Activated CD4-positive, alpha-beta T cell treated with anti-CD3 and anti-CD28 coated beads for 36 hours (primary cell): Measurements from ENCODE around the gene ACAN. TPM values are rescaled to one million over a fixed set of nuclear protein-coding genes. Genes with fewer than 3 reads are reported as not detected.

ENCODE experiments used
- ATAC-seq: fragments of 200-7000 bp; cut with Tn5 transposase; one replicate; pipeline ENCODE4 v1.10.0; 2021; ENCODE audit warnings: mild to moderate bottlenecking, moderate library complexity
- CTCF ChIA-PET: fragments of 350-600 bp; sonication (Branson Sonifier 250); formaldehyde crosslinking; loops from one replicate; lab custom pipeline; 2021; ENCODE audit warnings: antibody characterized with exemption; lab: Charles Lee
- POLR2A ChIA-PET: fragments of 350-600 bp; sonication (Branson Sonifier 250); formaldehyde crosslinking; loops from one replicate; lab custom pipeline; 2021; ENCODE audit warnings: antibody characterized with exemption, inconsistent platforms; lab: Charles Lee
- DNase-seq: peaks from one replicate; pipeline ENCODE4 v3.0.0-alpha.2; 2020
- H3K27ac Mint-ChIP-seq: one replicate; pipeline ENCODE4 v1.8.0; 2021; ENCODE audit warnings: mixed read lengths
- H3K27me3 Mint-ChIP-seq: one replicate; pipeline ENCODE4 v1.8.0; 2021; ENCODE audit warnings: mixed read lengths
- H3K36me3 Mint-ChIP-seq: one replicate; pipeline ENCODE4 v1.8.0; 2021; ENCODE audit warnings: low read depth, mixed read lengths
- H3K4me1 Mint-ChIP-seq: one replicate; pipeline ENCODE4 v1.8.0; 2021; ENCODE audit warnings: mixed read lengths
- H3K4me3 Mint-ChIP-seq: one replicate; pipeline ENCODE4 v1.8.0; 2021; ENCODE audit warnings: mild to moderate bottlenecking, moderate library complexity, mixed read lengths
- H3K9me3 Mint-ChIP-seq: one replicate; pipeline ENCODE4 v1.8.0; 2021; ENCODE audit warnings: low read depth, mixed read lengths
- intact Hi-C, 2 experiments: fragments of 100-400 bp; cut with DNase I in 1 of 2; cut with micrococcal nuclease in 1 of 2; formaldehyde crosslinking; loops; one replicate each; pipeline versions ENCODE4 v1.14.2 to v1.15.1; 2022 to 2024; cut with DNase I, micrococcal nuclease
- total RNA-seq, 2 experiments: library from RNA; stranded (reverse); gene quantifications; one replicate each; pipeline ENCODE4 v1.2.3, GENCODE V29; 2021

Gene ACAN
- total RNA-seq, 2 experiments from 2014 or later: not detected

GRCh38 chr15:88865498-88866099 is 62.4 kb downstream of the ACAN start:
- no peaks in the 10 kb centered on the region for H3K36me3 Mint-ChIP-seq
- DNase-seq (no peak), ATAC-seq (no peak)
- H3K4me3 Mint-ChIP-seq: no peak overlapping the region
- no peaks in the 10 kb centered on the region for H3K4me1 Mint-ChIP-seq
- H3K27me3 Mint-ChIP-seq: no peaks in the 10 kb centered on the region
- intact Hi-C loops: no loop called here
- POLR2A ChIA-PET: interaction anchor here (0.6 kb wide), 1 partner anchor 190 kb away, joined by 4 read pairs; no protein-coding TSS in a partner anchor
- CTCF ChIA-PET: no interaction called here
- no peak overlapping the region for H3K27ac Mint-ChIP-seq
- H3K9me3 Mint-ChIP-seq: no peaks in the 10 kb centered on the region

DNA sequence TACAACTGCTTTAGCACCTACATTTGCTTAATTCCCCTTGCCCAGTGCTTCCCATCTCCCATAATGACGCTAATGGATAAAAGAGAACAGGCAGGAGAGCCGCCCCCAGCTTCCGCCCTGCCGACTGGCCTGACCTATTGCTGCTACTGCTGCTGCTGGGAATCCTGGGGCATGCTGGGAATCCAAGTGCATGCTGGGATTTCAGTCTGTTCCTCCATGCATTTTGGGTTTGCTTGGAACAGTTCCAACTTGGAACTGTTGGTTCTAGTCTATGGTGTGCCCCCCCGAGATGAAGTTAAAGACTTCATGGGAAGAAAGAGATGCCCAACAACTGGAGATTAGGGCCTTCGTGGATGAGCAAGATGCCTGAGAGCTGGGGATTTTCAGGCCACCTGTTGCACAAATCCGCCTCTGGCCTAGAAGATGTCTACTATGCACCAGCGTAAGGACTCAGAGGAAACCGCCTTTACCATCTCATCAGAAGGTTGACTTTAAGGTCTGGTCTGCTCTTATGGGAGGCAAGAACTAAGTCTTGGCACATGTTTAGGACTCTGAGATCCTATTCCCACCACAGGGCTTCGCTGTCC is 63.2 kb downstream of the ACAN start:
- no peaks in the 10 kb centered on the region for H3K9me3 Mint-ChIP-seq
- DNase-seq: no peak
- no peaks in the 10 kb centered on the region for H3K4me1 Mint-ChIP-seq
- no peak overlapping the region for H3K27ac Mint-ChIP-seq
- ATAC-seq: no peak
- ChIA-PET CTCF (no interaction called here), POLR2A (interaction anchor here (0.6 kb wide), 1 partner anchor 189 kb away, joined by 4 read pairs; no protein-coding TSS in a partner anchor)
- H3K27me3 Mint-ChIP-seq: no peaks in the 10 kb centered on the region
- no peak overlapping the region for H3K4me3 Mint-ChIP-seq
- intact Hi-C loops: no loop called here
- no peaks in the 10 kb centered on the region for H3K36me3 Mint-ChIP-seq

- H3K36me3 Mint-ChIP-seq: peaks cover 8% of the 10 kb centered on the region
- H3K4me1 Mint-ChIP-seq: no peaks in the 10 kb centered on the region
- H3K9me3 Mint-ChIP-seq: no peaks in the 10 kb centered on the region
- no peak for DNase-seq
- no peaks in the 10 kb centered on the region for H3K27me3 Mint-ChIP-seq
- no peak for ATAC-seq
- intact Hi-C loops: no loop called here
- ChIA-PET CTCF (interaction anchor here (0.9 to 1.6 kb wide), 4 partner anchors 11 to 247 kb away, joined by 3 to 5 read pairs (median 4); no protein-coding TSS in a partner anchor), POLR2A (no interaction called here)
- H3K4me3 Mint-ChIP-seq: no peak overlapping the region
- no peak overlapping the region for H3K27ac Mint-ChIP-seq
These were observed 68.1 kb downstream of the ACAN start for GRCh38 chr15:88871313-88871712.

DNA sequence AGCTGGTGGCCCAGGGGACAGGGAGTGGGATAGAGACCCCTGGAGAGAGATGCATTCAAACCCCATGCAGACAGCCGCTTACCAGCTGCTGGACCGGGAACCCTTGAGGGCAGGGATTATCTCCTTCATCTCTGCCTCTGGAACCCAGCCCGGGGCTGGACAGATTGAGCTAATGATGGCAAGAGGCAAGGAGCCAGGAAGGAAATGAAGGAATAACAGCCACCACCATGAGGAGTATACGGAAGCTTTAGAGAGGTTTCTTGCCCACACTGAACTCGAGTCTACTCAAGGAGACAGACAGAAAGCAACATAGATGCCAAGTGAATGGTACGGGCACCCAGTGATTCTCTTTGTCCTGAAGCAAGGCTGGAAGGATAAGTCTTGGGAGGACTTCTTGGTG is 68.9 kb downstream of the ACAN start:
- ChIA-PET CTCF (interaction anchor here (1.0 to 1.2 kb wide), 3 partner anchors 10 to 247 kb away, joined by 3 to 5 read pairs (median 4); no protein-coding TSS in a partner anchor), POLR2A (interaction anchor here (0.6 to 0.7 kb wide), 3 partner anchors 10 to 136 kb away, joined by 3 read pairs; partner anchors contain the start of gene HAPLN3)
- intact Hi-C loops: no loop called here
- Mint-ChIP-seq H3K4me1 (no peaks in the 10 kb centered on the region), H3K36me3 (peaks cover 15% of the 10 kb centered on the region), H3K9me3 (no peaks in the 10 kb centered on the region), H3K27ac (no peak overlapping the region), H3K4me3 (no peak overlapping the region), H3K27me3 (no peaks in the 10 kb centered on the region)
- DNase-seq (no peak), ATAC-seq (no peak)

GRCh38 chr15:88872706-88873105 is 69.5 kb downstream of the ACAN start:
- no peaks in the 10 kb centered on the region for H3K4me1 Mint-ChIP-seq
- CTCF ChIA-PET: interaction anchor here (1.0 to 1.2 kb wide), 2 partner anchors 10 to 213 kb away, joined by 3 to 5 read pairs; no protein-coding TSS in a partner anchor
- intact Hi-C loops: no loop called here
- POLR2A ChIA-PET: interaction anchor here (0.7 kb wide), 1 partner anchor 136 kb away, joined by 3 read pairs; no protein-coding TSS in a partner anchor
- ATAC-seq (no peak), DNase-seq (no peak)
- peaks cover 16% of the 10 kb centered on the region for H3K36me3 Mint-ChIP-seq
- H3K27me3 Mint-ChIP-seq: no peaks in the 10 kb centered on the region
- H3K27ac Mint-ChIP-seq: no peak overlapping the region
- H3K9me3 Mint-ChIP-seq: no peaks in the 10 kb centered on the region
- H3K4me3 Mint-ChIP-seq: no peak overlapping the region

DNA sequence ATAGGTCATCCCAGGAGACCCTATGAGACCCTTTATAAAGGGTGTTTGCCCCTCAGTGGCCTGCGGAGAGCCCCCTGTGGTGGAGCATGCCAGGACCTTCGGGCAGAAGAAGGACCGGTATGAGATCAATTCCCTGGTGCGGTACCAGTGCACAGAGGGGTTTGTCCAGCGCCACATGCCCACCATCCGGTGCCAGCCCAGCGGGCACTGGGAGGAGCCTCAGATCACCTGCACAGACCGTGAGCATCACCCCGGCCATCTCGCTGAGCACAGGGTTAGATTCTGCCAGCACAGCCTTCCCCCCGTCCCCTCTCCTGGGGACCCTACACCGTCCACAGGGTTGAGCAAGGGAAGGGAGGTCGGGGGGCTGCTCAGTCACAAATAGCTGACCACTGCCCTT is 70.5 kb downstream of the ACAN start:
- no peaks in the 10 kb centered on the region for H3K4me1 Mint-ChIP-seq
- POLR2A ChIA-PET: no interaction called here
- DNase-seq (no peak), ATAC-seq (no peak)
- intact Hi-C loops: no loop called here
- CTCF ChIA-PET: interaction anchor here (1.2 kb wide), 1 partner anchor 183 kb away, joined by 3 read pairs; no protein-coding TSS in a partner anchor
- H3K27ac Mint-ChIP-seq: no peak overlapping the region
- H3K9me3 Mint-ChIP-seq: no peaks in the 10 kb centered on the region
- H3K36me3 Mint-ChIP-seq: peaks cover 20% of the 10 kb centered on the region
- no peaks in the 10 kb centered on the region for H3K27me3 Mint-ChIP-seq
- H3K4me3 Mint-ChIP-seq: no peak overlapping the region

- DNase-seq: no peak
- Mint-ChIP-seq H3K36me3 (peaks cover 21% of the 10 kb centered on the region), H3K9me3 (no peaks in the 10 kb centered on the region), H3K27ac (no peak overlapping the region), H3K27me3 (no peaks in the 10 kb centered on the region), H3K4me1 (no peaks in the 10 kb centered on the region), H3K4me3 (no peak overlapping the region)
- intact Hi-C loops: no loop called here
- POLR2A ChIA-PET: no interaction called here
- CTCF ChIA-PET: interaction anchor here (1.2 kb wide), 1 partner anchor 183 kb away, joined by 3 read pairs; no protein-coding TSS in a partner anchor
- no peak for ATAC-seq
These were observed 71.0 kb downstream of the ACAN start for GRCh38 chr15:88874275-88874674.

DNA sequence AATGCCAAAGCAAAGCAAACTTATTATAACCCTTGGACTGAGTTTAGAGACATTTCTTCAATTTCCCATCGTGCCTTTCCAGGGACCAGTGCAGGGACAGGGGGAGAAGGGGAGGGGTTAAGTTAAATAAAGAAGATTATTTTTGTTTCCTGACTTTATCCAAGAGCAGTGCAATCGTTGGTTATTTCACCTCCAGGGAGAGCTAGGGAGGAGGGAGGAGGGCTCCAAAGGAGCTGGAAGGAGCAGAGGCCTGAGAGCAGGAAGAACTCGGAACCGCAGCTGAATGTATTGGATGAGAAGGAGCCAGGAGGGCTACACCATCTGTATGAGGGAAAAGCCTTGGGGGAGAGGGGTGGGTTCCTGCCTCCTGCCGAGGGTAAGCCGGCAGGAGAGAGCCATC is 71.4 kb downstream of the ACAN start:
- no peak overlapping the region for H3K27ac Mint-ChIP-seq
- peaks cover 25% of the 10 kb centered on the region for H3K36me3 Mint-ChIP-seq
- H3K4me3 Mint-ChIP-seq: no peak overlapping the region
- intact Hi-C loops: no loop called here
- CTCF ChIA-PET: interaction anchor here (1.2 kb wide), 1 partner anchor 183 kb away, joined by 3 read pairs; no protein-coding TSS in a partner anchor
- POLR2A ChIA-PET: interaction anchor here (0.6 kb wide), 1 partner anchor 397 kb away, joined by 3 read pairs; no protein-coding TSS in a partner anchor
- H3K9me3 Mint-ChIP-seq: no peaks in the 10 kb centered on the region
- ATAC-seq: no peak
- no peaks in the 10 kb centered on the region for H3K4me1 Mint-ChIP-seq
- no peaks in the 10 kb centered on the region for H3K27me3 Mint-ChIP-seq
- no peak for DNase-seq

DNA sequence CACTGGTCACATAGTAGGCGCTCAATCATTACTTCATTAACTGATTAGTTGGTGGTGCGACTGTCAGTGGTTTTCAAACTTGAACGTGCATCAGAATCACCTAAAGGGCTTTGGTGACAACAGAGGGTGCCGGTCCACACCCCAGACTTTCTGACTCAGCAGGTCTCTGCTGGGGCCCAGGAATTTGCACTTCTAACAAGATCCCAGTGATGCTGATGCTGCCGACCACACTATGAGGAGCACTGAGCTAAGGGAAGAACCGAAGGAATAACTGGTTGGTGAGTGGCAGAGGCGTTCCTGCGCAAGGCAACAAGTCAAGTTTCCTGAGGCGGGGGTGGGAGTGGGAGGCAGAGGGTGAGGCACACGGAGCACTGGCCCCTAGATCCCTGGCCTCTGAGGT is 73.3 kb downstream of the ACAN start:
- intact Hi-C loops: no loop called here
- DNase-seq (no peak), ATAC-seq (no peak)
- H3K4me1 Mint-ChIP-seq: no peaks in the 10 kb centered on the region
- no peaks in the 10 kb centered on the region for H3K27me3 Mint-ChIP-seq
- no peaks in the 10 kb centered on the region for H3K9me3 Mint-ChIP-seq
- ChIA-PET CTCF (interaction anchor here (0.9 kb wide), 1 partner anchor 29 kb away, joined by 3 read pairs; no protein-coding TSS in a partner anchor), POLR2A (no interaction called here)
- H3K4me3 Mint-ChIP-seq: no peak overlapping the region
- H3K36me3 Mint-ChIP-seq: peaks cover 28% of the 10 kb centered on the region
- no peak overlapping the region for H3K27ac Mint-ChIP-seq

GRCh38 chr15:88877415-88877814 is 74.2 kb downstream of the ACAN start:
- no peak overlapping the region for H3K27ac Mint-ChIP-seq
- intact Hi-C loops: no loop called here
- ChIA-PET POLR2A (no interaction called here), CTCF (no interaction called here)
- no peaks in the 10 kb centered on the region for H3K27me3 Mint-ChIP-seq
- ATAC-seq: no peak
- no peak overlapping the region for H3K4me3 Mint-ChIP-seq
- H3K4me1 Mint-ChIP-seq: no peaks in the 10 kb centered on the region
- H3K36me3 Mint-ChIP-seq: peaks cover 33% of the 10 kb centered on the region
- no peaks in the 10 kb centered on the region for H3K9me3 Mint-ChIP-seq
- DNase-seq: no peak

- Mint-ChIP-seq H3K9me3 (no peaks in the 10 kb centered on the region), H3K4me3 (no peak overlapping the region), H3K36me3 (peaks cover 33% of the 10 kb centered on the region), H3K4me1 (no peaks in the 10 kb centered on the region), H3K27ac (no peak overlapping the region), H3K27me3 (no peaks in the 10 kb centered on the region)
- no peak for DNase-seq
- ATAC-seq: no peak
- ChIA-PET CTCF (interaction anchor here (0.6 to 1.7 kb wide), 4 partner anchors 10 to 423 kb away, joined by 3 to 9 read pairs (median 6); no protein-coding TSS in a partner anchor), POLR2A (no interaction called here)
- intact Hi-C loops: no loop called here
These were observed 74.7 kb downstream of the ACAN start for GRCh38 chr15:88877906-88878305.
